NCI-H187 (cell line): ENCODE measurements around the gene CMTM6.
"Not testable (repeated sequence)": the region's sequence is repeated elsewhere in the genome, so short reads cannot be mapped to it uniquely, and the experiment has no call there.

ENCODE experiments used
- DNase-seq, 2 experiments: peaks; one replicate each; lab custom pipeline; 2025; lab: John Stamatoyannopoulos, UW

CMTM6 gene

DNA sequence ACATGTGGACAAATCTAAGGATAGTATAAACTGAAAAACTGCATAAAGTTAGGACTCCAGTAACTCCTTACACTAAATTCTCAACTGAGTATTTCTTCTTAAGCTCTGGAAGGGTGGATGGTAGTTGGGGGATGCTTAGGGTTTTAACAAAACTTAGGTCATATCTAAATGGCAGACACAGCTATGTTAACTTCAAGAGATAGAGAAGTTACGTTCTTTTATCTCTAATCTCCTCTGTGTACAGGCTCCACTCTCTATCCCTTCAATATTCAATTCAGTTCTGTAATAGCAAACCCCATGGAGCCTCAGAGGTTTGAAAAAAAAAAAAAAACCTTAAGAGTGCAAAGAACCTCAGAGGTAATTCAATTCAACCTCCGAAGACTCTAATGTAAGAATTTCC, 3.1 kb downstream of the CMTM6 start:
- DNase-seq = no peak

DNA sequence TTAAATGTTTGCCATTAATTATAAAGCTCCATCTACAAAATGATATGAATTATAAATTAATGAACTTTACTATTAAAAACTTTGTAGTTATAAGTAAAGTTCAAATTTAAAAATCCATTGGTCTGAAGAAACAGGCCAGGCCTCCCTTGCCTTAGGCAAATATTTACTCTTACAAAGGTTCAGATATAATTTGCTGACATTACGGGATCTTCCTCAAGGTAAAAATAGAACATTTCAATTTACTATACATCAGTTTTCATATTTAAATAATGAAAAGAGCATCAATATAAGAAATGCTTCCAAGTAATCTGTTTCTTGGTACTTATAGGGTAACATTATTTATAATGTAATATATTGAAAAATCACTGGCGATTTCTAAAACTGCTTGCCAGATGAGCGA, 3.7 kb downstream of the CMTM6 start:
- no peak for DNase-seq

DNA sequence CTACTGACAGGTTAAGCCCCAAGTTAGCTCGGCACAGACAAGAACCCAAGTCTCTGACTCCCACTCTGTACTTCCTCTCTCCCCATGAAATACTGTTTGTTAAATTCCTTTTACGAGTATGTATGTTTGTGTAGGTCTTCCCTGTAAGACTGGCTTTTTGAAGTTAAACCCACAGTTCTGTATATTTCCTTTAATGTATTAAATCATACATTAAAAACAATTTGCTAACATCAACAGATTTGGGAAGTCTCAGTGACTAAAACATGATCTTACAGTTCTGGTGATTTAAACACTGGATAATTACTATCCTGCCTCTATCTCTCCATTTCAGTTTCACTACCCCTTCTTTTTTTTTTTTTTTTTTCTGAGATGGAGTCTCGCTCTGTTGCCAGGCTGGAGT, 4.4 kb downstream of the CMTM6 start:
- DNase-seq = no peak

DNA sequence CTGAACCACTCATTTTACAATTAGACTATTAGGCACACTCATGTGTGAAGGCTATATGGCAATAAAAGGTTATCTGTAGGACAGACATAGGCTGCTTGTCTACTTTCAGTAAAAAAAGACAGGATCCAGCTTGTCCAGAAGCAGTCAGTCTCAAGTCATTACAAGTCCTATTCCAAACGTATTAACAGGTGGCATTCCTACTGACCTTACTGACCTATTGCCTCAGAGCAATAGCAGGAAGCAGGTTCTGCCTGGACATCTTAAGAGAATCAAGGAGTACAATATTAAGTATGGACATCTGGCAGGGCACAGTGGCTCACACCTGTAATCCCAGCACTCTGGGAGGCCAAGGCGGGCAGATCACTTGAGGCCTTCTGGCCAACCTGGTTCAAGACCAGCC, 7.0 kb downstream of the CMTM6 start:
- DNase-seq = no peak

DNA sequence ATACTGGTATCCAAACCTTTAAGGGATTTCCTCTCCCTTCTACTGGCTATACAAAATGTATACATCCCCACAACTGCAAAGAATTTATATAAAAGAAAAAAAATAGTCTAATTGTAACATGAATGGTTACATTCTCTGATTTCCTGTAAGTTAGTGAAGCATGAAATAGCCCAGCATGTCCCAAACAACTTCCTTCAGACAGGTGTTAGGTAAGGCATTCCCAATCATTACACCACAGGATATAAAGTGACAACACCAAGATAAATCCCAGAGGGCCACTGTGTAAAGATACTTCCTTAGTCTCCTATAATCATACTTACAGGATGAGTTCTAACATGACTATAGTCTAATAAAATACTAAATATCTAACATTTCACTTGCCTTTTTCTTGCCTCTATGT, 7.6 kb downstream of the CMTM6 start:
- DNase-seq = no peak

DNA sequence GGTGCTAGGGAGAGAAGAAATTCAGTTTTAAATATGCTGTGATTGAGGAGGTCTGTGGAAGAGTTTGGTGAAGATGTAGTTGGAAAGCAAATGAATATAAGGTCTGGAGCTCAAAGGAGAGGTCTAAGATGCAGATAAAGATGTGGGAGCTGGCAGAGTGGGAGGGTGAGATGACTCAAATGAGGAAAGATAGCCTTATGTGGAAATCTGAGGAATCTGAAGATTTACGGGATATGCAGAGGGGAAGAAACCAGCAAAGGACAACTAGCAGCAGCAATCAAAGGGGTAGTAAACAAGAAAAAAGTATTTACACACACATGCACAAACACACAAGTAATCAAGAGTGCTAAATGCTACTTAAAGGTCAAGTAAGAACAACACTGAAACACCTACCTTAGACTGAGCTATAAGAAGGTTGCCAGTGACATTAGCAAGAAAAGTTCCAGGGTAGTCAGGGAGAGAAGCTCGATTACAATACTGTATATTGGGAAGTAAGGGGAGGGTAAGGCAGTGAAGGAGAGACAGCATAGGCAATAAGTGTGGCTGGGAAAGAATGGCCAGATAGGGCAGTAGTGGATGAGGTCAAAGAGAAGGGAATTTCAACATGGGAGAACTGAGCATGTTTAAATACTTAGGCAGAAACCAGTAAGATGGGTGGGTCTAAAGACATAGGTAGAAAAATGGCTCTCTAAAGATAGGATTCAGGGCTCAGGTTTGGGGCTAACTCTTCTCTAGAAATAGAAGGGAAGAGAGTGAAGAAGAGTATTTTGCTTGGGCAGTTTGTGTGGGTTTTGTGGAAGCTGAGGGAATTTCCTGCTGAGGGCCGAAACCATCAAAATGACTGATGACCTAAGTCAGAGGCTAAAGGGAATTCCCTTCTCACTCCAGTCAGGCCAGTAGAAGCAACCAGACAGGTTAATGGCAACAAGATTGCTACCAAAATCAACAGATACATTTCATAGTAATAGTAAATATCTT, 8.9 kb downstream of the CMTM6 start:
- no peak for DNase-seq

DNA sequence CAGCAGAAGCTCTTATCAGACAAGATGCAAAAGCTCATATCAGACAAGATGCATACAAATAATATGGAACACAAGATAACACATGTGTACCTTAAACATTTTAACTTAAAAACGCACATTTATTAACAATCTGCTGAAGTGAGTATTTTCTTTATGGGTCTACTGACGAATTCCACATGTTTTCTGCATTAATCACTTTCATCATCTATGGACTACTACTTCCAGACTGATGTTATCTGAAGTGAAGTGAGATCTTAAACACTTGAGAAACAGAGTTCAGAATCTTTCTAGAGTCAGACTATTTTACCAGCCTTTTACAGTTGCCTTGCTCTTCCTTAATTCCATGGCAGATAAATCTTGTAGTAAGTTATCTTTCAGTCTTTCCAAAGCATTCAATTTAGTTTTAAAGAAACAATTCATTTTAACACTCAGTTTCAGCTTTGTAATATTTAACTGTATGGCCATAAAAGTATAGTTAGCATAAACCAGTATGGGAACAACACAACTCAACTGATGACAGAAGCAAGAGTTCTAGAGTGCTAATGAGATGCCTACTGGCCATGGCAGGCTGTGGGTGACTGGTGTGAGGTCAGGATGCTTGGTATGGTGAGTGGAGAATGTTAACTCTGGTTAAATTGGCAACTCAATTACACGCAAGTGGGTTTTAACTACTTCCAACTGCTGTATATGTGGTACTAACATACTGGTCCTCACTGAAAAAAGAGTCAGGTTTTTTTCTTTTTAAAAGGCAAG, 9.8 kb downstream of the CMTM6 start:
- no peak for DNase-seq

DNA sequence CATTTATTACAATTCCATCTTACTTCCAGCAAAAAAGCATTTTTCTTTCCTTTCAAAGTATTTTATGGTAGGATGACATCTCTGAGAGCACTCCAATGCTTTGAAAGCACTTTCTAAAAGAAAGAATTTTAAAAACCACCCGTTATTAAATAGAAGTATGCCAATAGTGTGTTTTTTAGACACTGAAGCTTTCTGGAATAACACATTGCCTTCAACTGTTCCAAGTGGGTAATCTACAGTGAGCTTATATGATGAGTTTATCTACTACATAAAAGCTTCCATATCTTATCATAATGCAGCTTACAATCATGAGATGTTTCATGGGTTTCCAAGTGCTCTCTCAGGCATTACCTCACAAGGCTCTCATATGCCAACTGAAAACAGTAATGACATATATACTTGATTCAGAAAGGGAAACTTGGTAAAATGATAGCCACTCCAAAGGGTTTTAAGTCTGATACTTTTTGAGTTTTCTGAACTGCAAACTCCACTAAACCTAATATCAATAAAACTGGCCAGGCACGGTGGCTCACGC, 14.1 kb downstream of the CMTM6 start:
- no peak for DNase-seq

DNA sequence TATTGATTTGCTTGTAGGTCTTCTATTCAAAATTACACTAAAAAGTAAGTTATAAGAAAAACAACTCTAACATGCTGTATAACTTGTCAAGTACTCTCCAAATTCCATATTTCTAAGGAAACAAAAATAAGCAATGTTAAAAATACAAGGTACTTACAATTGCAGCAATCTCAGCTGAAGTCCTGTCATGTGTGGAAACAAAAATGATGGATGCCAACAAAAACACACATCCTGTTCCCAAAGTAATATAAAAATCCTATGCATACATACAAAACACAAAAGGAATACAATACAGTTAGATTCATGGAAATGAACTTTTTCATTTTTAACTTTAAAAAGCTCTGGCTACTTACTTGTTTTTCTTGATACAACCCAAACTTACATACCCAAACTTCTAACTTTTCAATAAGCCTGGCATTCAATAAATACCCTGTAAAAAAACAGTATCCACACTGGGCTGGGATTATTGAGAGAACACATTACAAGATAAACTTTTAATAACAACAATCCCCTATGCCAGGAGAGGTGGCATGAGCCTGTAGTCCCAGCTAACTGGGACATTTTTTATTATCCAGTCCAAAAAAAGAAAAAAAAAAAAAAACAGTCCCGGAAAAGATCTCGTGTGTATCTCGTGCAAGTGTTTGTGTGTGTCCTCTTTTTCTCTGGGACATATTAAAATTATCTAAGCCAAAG, 14.7 kb downstream of the CMTM6 start:
- DNase-seq = no peak

DNA sequence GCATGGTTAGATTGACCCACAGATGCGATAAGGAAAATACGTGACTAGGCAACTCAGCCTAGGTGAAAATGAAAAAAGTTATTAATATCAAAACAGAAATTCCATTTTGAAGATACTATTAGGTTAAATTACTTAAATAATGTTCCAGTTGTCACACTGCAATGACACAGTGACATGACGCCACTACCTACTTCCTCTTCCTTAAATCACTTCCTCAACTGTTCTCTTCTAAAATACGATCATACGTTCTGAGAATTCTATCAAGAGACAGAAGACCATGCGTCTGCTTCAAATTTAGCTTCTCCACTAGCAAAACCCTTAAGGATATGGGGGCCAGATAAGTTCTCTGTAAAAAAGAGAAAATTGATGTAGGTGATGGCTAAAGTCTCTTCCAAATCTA, 18.2 kb downstream of the CMTM6 start:
- DNase-seq = no peak

DNA sequence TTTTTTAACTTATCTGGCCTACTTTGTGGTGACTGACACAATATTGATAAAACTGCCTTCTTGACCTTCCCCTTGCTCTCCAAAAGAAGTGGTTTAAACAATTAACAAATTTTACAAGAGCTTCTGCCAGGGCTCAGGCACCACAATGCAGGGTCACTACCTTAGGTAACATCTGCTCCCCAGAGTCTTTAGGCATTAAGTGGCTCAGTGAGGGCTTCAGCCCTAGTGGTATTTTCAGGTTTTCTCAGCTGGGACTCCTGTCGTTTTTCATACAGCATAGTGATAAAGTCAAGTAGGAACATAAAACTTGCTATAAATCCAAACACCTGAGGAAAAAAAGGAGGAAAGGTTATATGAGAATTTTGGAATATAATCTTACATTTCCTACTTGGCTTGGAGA, 18.9 kb downstream of the CMTM6 start:
- DNase-seq = no peak

DNA sequence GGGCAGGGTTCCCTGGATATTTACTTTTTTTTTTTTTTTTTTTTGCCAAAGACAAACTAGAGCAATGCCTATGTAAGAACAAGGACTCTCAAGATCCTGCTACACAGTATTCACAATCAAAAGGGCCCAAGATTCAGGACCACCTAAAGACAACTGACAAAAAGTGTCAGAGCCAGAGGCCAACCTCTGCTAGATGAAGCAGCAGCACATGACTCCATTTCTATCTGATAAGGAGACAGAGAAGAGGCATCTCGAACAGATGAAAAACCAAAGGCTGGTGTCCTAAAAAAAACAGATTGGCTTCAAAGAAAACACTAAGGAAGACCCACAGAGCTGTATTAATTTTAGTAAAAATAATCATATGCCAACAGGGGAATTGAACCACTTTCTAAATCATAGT, 20.0 kb downstream of the CMTM6 start:
- no peak for DNase-seq

DNA sequence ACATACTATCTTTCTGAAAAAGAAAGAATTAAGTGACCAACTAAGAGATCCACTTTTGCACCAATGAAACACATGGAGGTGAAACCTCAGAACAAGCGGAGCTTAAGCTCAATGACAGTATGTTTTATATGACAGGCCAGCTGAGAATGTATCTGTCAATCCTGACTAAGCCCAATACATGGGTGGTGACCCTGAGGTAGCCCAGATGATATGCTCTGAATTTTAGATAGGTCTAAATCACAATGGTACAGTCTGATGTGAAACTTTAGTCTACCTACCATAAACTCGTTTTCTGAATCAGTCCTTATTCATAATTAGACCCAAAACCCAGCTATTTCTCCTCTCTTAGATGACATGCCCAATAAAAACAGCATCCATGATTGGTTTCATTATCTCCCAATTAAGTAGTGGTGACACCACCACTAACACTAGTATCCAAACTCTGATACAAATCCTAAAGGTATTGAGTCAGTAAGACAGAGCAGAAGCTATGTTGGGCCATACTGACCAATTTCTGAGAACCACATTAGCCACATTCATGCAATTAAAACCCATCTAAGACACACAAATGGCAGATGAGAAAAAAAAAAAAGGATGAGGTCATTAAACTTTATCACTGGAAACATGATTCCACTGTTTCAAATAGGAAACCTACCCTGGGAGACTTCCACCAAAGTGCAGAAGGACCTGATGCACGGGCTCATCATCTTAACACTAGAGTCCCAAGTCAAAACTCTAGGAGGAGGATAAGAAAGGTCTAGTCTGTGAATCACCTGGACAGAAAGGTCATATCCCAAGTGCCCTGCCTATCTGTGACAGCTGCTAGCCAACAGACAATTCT, 20.6 kb downstream of the CMTM6 start:
- no peak for DNase-seq

DNA sequence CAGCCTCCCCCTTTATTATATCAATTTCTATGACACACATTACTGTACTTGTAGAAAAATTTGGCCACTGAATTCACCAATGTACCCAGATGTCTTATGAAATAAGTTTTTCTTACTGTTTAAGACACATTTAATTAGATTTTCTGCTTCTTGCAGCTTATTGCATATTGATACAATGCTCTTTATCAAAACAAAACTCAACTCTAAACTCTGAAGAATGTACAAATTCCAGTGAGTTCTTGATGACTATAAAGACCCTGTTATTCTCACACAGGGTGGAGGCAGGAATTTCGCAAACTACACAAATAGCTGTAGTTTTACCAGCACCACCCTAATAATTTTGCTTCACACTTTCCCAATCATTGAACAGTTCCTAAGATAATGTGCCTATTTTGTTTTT, 22.0 kb downstream of the CMTM6 start:
- no peak for DNase-seq

DNA sequence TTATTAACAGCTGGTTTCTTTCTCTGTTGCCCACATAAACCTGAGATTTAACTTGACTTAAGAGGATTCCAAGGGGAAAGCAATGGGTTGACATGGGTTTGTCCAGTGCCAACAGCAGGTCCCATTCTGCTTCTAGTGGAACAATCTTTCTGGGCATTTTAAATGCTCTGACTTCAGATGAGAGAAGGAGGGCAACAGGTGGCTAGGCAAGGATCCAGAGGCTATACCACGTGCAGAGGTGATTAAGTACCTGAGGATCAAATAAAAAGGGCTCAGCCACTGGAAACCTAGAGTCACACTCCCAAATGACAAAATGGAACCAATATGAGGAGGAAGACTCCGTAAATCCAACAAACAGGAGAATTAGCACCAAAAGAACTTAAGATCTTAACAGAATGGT, 28.5 kb downstream of the CMTM6 start:
- no peak for DNase-seq

DNA sequence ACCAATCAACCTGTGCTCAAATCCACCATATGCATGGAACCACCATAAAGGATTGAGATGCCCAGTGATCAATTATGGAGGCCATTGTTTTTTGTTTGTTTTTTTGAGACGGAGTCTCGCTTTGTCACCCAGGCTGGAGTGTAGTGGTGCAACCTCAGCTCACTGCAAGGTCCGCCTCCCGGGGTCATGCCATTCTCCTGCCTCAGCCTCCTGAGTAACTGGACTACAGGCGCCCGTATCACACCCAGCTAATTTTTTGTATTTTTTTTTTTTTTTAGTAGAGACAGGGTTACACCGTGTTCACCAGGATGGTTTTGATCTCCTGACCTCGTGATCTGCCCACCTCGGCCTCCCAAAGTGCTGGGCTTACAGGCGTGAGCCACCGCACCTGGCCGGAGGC, 30.5 kb downstream of the CMTM6 start:
- not testable (repeated sequence) for DNase-seq

DNA sequence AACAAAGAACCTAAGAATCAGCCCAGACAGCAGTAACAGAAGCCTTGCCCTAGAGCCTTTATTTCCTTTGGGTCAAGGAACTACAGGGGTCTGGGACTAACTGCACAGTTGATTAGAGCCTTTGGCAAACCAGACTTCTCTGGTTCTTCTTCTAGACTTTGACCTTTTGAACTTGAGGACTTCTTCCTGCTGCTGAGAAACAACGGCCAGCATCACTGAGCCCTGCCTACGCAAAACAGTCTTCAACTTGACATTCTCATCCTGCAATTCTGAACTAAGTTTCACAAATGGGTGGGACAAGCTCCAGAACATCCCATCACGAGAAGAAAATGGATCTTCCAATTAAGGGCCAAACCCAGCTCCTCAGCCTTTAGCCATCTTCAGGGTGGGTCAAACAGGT, 31.4 kb downstream of the CMTM6 start:
- no peak for DNase-seq

DNA sequence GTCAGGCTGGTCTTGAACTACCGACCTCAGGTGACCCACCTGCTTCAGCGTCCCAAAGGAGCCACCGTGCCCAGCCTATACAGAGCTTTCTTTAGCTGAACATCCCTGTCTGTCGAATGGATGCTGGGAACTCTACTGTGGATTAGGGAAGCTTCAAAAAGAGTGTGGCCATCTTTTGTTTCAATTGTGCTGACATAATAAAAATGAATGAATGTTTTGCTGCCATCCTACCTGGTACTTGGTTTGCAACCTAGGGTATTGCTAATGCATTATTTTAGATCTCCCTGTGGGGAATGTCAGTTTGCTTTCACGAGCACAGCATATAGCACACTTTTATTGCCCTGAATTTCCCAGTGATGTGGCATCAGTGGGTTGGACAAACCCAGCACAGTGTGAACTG, 32.3 kb downstream of the CMTM6 start:
- DNase-seq = no peak

DNA sequence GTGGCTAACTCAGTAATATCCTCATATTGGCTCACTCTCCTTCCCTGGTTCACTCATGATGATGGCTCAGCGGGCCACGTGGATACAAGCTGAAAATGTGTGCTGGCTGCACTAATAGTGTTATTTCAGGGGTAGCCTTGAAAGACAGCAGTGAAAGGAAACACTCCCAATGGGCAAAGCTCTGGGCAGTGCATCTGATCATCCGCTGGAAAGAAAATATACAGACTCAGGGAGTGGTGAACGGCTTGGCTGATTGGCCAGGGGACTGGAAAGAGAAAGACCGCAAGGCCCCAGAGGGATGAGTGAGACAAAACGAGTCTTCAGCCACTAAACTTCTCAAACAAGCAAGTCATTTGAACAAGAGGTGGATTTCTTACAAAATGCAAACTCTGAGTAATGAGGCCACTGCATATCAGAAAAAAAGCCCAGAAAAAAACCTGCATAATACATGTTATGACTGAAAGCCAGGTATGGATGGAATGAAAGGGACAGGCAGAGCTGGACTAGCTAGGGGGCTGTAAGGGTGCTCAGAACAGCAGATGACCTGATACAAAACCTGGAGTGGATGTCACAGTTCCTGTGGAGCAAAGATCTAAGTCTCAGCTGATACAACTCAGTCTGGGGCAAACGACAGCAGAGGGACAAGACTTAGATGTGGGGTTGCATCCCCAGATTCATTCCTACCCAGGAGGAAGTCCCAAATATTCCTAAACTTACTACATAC, 33.3 kb downstream of the CMTM6 start:
- no peak for DNase-seq

DNA sequence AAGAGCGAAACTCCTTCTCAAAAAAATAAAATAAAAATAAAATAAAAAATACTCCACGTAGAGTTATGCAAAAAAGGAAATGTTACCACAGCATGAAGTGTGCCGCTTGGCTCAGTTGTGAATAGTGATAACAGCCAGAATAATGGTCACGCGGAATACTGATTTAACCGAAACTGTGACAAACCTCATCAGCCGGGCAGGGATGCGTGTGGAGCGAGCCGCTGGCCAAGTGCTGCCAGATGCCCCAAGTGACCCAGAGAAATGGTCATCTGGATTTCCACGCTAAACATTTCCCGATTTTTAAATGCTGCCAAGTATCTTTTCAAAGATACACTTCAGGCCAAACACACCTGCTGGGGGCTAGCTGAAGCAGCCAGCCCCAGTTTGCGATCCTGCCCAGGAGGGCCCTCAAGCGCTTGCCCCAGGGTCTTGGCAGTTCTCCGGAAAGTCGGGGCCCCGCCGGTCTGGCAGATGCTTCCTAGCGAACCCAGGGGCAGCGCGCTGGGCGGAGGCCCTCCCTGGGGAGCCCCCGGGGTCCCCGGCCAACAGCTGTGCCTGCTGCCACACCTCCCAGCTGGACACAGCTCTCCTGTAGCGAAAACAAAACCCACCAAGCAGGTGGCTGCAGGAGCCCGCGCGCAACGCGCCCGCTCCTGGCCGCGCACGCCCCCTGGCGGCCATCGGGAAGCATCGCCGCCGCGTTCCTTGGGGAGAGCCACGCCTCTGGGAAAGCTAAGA, 35.1 kb downstream of the CMTM6 start:
- DNase-seq = no peak
